Activated naive CD8-positive, alpha-beta T cell treated with anti-CD3 and anti-CD28 coated beads, Interleukin-2, amount 10 ng/mL, durations not matched to agents 7 days and 5 days (primary cell): Measurements from ENCODE around the gene SOCS7. TPM values are rescaled to one million over a fixed set of nuclear protein-coding genes. Genes with fewer than 3 reads are reported as not detected.

Experiments used
- ATAC-seq: fragments of 150-1000 bp; cut with Tn5 transposase; one replicate; pipeline ENCODE4 v1.10.0; 2021; ENCODE audit warnings: low read depth, moderate library complexity
- POLR2A ChIA-PET: fragments of 350-600 bp; sonication (Branson Sonifier 250); formaldehyde crosslinking; loops from one replicate; lab custom pipeline; 2021; ENCODE audit warnings: antibody characterized with exemption; lab: Charles Lee
- DNase-seq: peaks from one replicate; pipeline ENCODE4 v3.0.0; 2021
- H3K27ac Mint-ChIP-seq: one replicate; pipeline ENCODE4 v1.8.0; 2022; ENCODE audit warnings: mild to moderate bottlenecking, mixed read lengths
- H3K27me3 Mint-ChIP-seq: one replicate; pipeline ENCODE4 v1.8.0; 2022; ENCODE audit warnings: mild to moderate bottlenecking, moderate library complexity, mixed read lengths
- H3K36me3 Mint-ChIP-seq: one replicate; pipeline ENCODE4 v1.8.0; 2021; ENCODE audit warnings: mild to moderate bottlenecking, mixed read lengths
- H3K4me1 Mint-ChIP-seq: one replicate; pipeline ENCODE4 v1.8.0; 2021; ENCODE audit warnings: mixed read lengths
- H3K4me3 Mint-ChIP-seq: one replicate; pipeline ENCODE4 v1.8.0; 2022; ENCODE audit warnings: mild to moderate bottlenecking, moderate library complexity, mixed read lengths
- H3K9me3 Mint-ChIP-seq: one replicate; pipeline ENCODE4 v1.8.0; 2021; ENCODE audit warnings: mixed read lengths
- total RNA-seq, 2 experiments: library from RNA; stranded (reverse); gene quantifications; one replicate each; pipeline ENCODE4 v1.2.3, GENCODE V29; 2021

Gene SOCS7
- total RNA-seq, 2 experiments from 2014 or later: 16.4 to 19.0 TPM

GRCh38 chr17:38343608-38344419, 7.8 kb upstream of the SOCS7 start, which contains the start of gene GPR179:
TSS of gene GPR179 (minus strand) at chr17:38343956. CDS start at chr17:38343789, 167 bp downstream.
- Mint-ChIP-seq H3K27me3 (peaks cover 7% of the 10 kb centered on the region), H3K36me3 (no peaks in the 10 kb centered on the region), H3K4me3 (no peak within 1 kb of the TSS), H3K4me1 (peaks cover under 1% of the 10 kb centered on the region), H3K9me3 (no peaks in the 10 kb centered on the region), H3K27ac (no peak within 1 kb of the TSS)
- ATAC-seq (no peak), DNase-seq (no peak)
- POLR2A ChIA-PET: no interaction called here

GRCh38 chr17:38344420-38344745, 7.3 kb upstream of the SOCS7 start:
- H3K9me3 Mint-ChIP-seq: no peaks in the 10 kb centered on the region
- H3K36me3 Mint-ChIP-seq: no peaks in the 10 kb centered on the region
- H3K4me1 Mint-ChIP-seq: peaks cover 4% of the 10 kb centered on the region
- H3K27me3 Mint-ChIP-seq: peaks cover 7% of the 10 kb centered on the region
- no peak for ATAC-seq
- no peak overlapping the region for H3K4me3 Mint-ChIP-seq
- no peak overlapping the region for H3K27ac Mint-ChIP-seq
- DNase-seq: no peak
- POLR2A ChIA-PET: no interaction called here

- Mint-ChIP-seq H3K36me3 (no peaks in the 10 kb centered on the region), H3K9me3 (no peaks in the 10 kb centered on the region), H3K27me3 (peaks cover 7% of the 10 kb centered on the region), H3K4me3 (no peak overlapping the region), H3K27ac (no peak overlapping the region), H3K4me1 (peaks cover 7% of the 10 kb centered on the region)
- ATAC-seq (no peak), DNase-seq (no peak)
- POLR2A ChIA-PET: no interaction called here
Measured at GRCh38 chr17:38345743-38346142, 5.9 kb upstream of the SOCS7 start.

- peak; percentile 68 for ATAC-seq
- Mint-ChIP-seq H3K9me3 (no peaks in the 10 kb centered on the region), H3K36me3 (no peaks in the 10 kb centered on the region), H3K27me3 (peaks cover 2% of the 10 kb centered on the region), H3K27ac (peak overlapping the region; percentile 6), H3K4me3 (no peak overlapping the region), H3K4me1 (peaks cover 24% of the 10 kb centered on the region)
- POLR2A ChIA-PET: interaction anchor here (0.6 to 1.8 kb wide), 6 partner anchors 10 to 1073 kb away, joined by 3 to 11 read pairs (median 4); no protein-coding TSS in a partner anchor
- DNase-seq: peak; percentile 85
Measured at GRCh38 chr17:38349097-38349730, 2.4 kb upstream of the SOCS7 start.

GRCh38 chr17:38350035-38350434, 1.6 kb upstream of the SOCS7 start:
- H3K4me3 Mint-ChIP-seq: no peak overlapping the region
- POLR2A ChIA-PET: interaction anchor here (1.1 to 1.4 kb wide), 2 partner anchors 10 to 70 kb away, joined by 3 to 5 read pairs; no protein-coding TSS in a partner anchor
- no peak for DNase-seq
- H3K9me3 Mint-ChIP-seq: no peaks in the 10 kb centered on the region
- no peak overlapping the region for H3K27ac Mint-ChIP-seq
- H3K27me3 Mint-ChIP-seq: peaks cover 2% of the 10 kb centered on the region
- H3K36me3 Mint-ChIP-seq: no peaks in the 10 kb centered on the region
- no peak for ATAC-seq
- H3K4me1 Mint-ChIP-seq: peaks cover 25% of the 10 kb centered on the region

GRCh38 chr17:38352245-38353085, 821 bp downstream of the SOCS7 start:
- peaks cover 2% of the 10 kb centered on the region for H3K36me3 Mint-ChIP-seq
- H3K4me3 Mint-ChIP-seq: peak overlapping the region; percentile 76
- ATAC-seq: peak; percentile 5
- H3K9me3 Mint-ChIP-seq: no peaks in the 10 kb centered on the region
- H3K27me3 Mint-ChIP-seq: no peaks in the 10 kb centered on the region
- peak; percentile 57 for DNase-seq
- H3K4me1 Mint-ChIP-seq: peaks cover 35% of the 10 kb centered on the region
- POLR2A ChIA-PET: interaction anchor here (1.1 to 1.5 kb wide), 3 partner anchors 10 to 62 kb away, joined by 3 to 11 read pairs (median 4); no protein-coding TSS in a partner anchor
- no peak overlapping the region for H3K27ac Mint-ChIP-seq

GRCh38 chr17:38353086-38353604, 1.5 kb downstream of the SOCS7 start:
- H3K4me3 Mint-ChIP-seq: peak overlapping the region; percentile 76
- no peak for ATAC-seq
- DNase-seq: no peak
- H3K27me3 Mint-ChIP-seq: no peaks in the 10 kb centered on the region
- H3K27ac Mint-ChIP-seq: no peak overlapping the region
- H3K36me3 Mint-ChIP-seq: peaks cover 2% of the 10 kb centered on the region
- POLR2A ChIA-PET: interaction anchor here (0.6 kb wide), 1 partner anchor 102 kb away, joined by 6 read pairs; no protein-coding TSS in a partner anchor
- no peaks in the 10 kb centered on the region for H3K9me3 Mint-ChIP-seq
- peaks cover 38% of the 10 kb centered on the region for H3K4me1 Mint-ChIP-seq

GRCh38 chr17:38353668-38354067, 2.0 kb downstream of the SOCS7 start:
- H3K27me3 Mint-ChIP-seq: no peaks in the 10 kb centered on the region
- H3K9me3 Mint-ChIP-seq: no peaks in the 10 kb centered on the region
- no peak overlapping the region for H3K27ac Mint-ChIP-seq
- peaks cover 38% of the 10 kb centered on the region for H3K4me1 Mint-ChIP-seq
- H3K36me3 Mint-ChIP-seq: peaks cover 2% of the 10 kb centered on the region
- ATAC-seq: no peak
- DNase-seq: no peak
- peak overlapping the region; percentile 76 for H3K4me3 Mint-ChIP-seq
- POLR2A ChIA-PET: interaction anchor here (0.6 kb wide), 1 partner anchor 102 kb away, joined by 6 read pairs; no protein-coding TSS in a partner anchor

GRCh38 chr17:38354466-38354865, 2.8 kb downstream of the SOCS7 start:
- Mint-ChIP-seq H3K36me3 (peaks cover 2% of the 10 kb centered on the region), H3K27me3 (no peaks in the 10 kb centered on the region), H3K4me1 (peaks cover 34% of the 10 kb centered on the region), H3K9me3 (no peaks in the 10 kb centered on the region), H3K27ac (no peak overlapping the region), H3K4me3 (no peak overlapping the region)
- no peak for DNase-seq
- POLR2A ChIA-PET: interaction anchor here (0.9 kb wide), 1 partner anchor 15 kb away, joined by 3 read pairs; no protein-coding TSS in a partner anchor
- ATAC-seq: no peak

- DNase-seq: no peak
- Mint-ChIP-seq H3K27ac (no peak overlapping the region), H3K27me3 (no peaks in the 10 kb centered on the region), H3K36me3 (peaks cover 2% of the 10 kb centered on the region), H3K4me3 (no peak overlapping the region), H3K4me1 (peaks cover 31% of the 10 kb centered on the region), H3K9me3 (no peaks in the 10 kb centered on the region)
- ATAC-seq: no peak
- POLR2A ChIA-PET: interaction anchor here (0.9 kb wide), 1 partner anchor 14 kb away, joined by 3 read pairs; no protein-coding TSS in a partner anchor
Measured at GRCh38 chr17:38355251-38355650, 3.6 kb downstream of the SOCS7 start.

GRCh38 chr17:38357486-38358123, 6.0 kb downstream of the SOCS7 start:
- H3K27me3 Mint-ChIP-seq: no peaks in the 10 kb centered on the region
- no peak overlapping the region for H3K4me3 Mint-ChIP-seq
- H3K27ac Mint-ChIP-seq: no peak overlapping the region
- H3K9me3 Mint-ChIP-seq: no peaks in the 10 kb centered on the region
- peaks cover 32% of the 10 kb centered on the region for H3K4me1 Mint-ChIP-seq
- peaks cover 2% of the 10 kb centered on the region for H3K36me3 Mint-ChIP-seq
- ATAC-seq: no peak
- POLR2A ChIA-PET: no interaction called here
- no peak for DNase-seq
